ENCODE data around the gene TAF6L.

- TF ChIP-seq, protein P1, sequence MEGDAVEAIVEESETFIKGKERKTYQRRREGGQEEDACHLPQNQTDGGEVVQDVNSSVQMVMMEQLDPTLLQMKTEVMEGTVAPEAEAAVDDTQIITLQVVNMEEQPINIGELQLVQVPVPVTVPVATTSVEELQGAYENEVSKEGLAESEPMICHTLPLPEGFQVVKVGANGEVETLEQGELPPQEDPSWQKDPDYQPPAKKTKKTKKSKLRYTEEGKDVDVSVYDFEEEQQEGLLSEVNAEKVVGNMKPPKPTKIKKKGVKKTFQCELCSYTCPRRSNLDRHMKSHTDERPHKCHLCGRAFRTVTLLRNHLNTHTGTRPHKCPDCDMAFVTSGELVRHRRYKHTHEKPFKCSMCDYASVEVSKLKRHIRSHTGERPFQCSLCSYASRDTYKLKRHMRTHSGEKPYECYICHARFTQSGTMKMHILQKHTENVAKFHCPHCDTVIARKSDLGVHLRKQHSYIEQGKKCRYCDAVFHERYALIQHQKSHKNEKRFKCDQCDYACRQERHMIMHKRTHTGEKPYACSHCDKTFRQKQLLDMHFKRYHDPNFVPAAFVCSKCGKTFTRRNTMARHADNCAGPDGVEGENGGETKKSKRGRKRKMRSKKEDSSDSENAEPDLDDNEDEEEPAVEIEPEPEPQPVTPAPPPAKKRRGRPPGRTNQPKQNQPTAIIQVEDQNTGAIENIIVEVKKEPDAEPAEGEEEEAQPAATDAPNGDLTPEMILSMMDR (IDR thresholded peaks at IDR 0.05) = no peak
- no peak for TF ChIP-seq POLR2A (IDR thresholded peaks at IDR 0.05)
Measured at GRCh38 chr11:62832336-62833234, 61.4 kb downstream of the TAF6L start, which contains the start of gene TEX54.

All from testis (tissue), 2 donors.